ENCODE measurements around the gene ALKBH1.
"Not testable (repeated sequence)": the region's sequence is repeated elsewhere in the genome, so short reads cannot be mapped to it uniquely, and the experiment has no call there.

Gene ALKBH1

GRCh38 chr14:77673193-77673592 is 34.6 kb downstream of the ALKBH1 start:
- no peak for DNase-seq (ENCODE audit: low read depth in 2 of 2)

GRCh38 chr14:77667331-77667730 is 40.5 kb downstream of the ALKBH1 start:
- DNase-seq (ENCODE audit: low read depth in 2 of 2) = no peak

GRCh38 chr14:77663293-77663692 is 44.5 kb downstream of the ALKBH1 start:
- DNase-seq (ENCODE audit: low read depth in 2 of 2) = no peak

- not testable (repeated sequence) for DNase-seq (ENCODE audit: low read depth in 2 of 2)
Observed at GRCh38 chr14:77661562-77661961, 46.3 kb downstream of the ALKBH1 start.

GRCh38 chr14:77660754-77661153 is 47.1 kb downstream of the ALKBH1 start:
- DNase-seq (ENCODE audit: low read depth in 2 of 2) = no peak

GRCh38 chr14:77659831-77660230 is 48.0 kb downstream of the ALKBH1 start:
- DNase-seq (ENCODE audit: low read depth in 2 of 2) = no peak

- no peak for DNase-seq (ENCODE audit: low read depth in 2 of 2)
Observed at GRCh38 chr14:77657280-77657679, 50.5 kb downstream of the ALKBH1 start.

GRCh38 chr14:77654001-77654441 is 53.8 kb downstream of the ALKBH1 start:
- no peak for DNase-seq (ENCODE audit: low read depth in 2 of 2)

GRCh38 chr14:77649326-77649725 is 58.5 kb downstream of the ALKBH1 start:
- DNase-seq (ENCODE audit: low read depth in 2 of 2) = no peak

GRCh38 chr14:77648520-77649200 is 59.2 kb downstream of the ALKBH1 start:
- no peak for DNase-seq (ENCODE audit: low read depth in 2 of 2)

- DNase-seq (ENCODE audit: low read depth in 2 of 2) = no peak
Observed at GRCh38 chr14:77647853-77648252, 60.0 kb downstream of the ALKBH1 start.

- DNase-seq (ENCODE audit: low read depth in 2 of 2) = no peak
Observed at GRCh38 chr14:77646907-77647306, 60.9 kb downstream of the ALKBH1 start.

- DNase-seq (ENCODE audit: low read depth in 2 of 2) = no peak
Observed at GRCh38 chr14:77645520-77646230, 62.1 kb downstream of the ALKBH1 start.

- no peak for DNase-seq (ENCODE audit: low read depth in 2 of 2)
Observed at GRCh38 chr14:77642407-77642806, 65.4 kb downstream of the ALKBH1 start.

- peak; percentile 58 to 59 for DNase-seq (ENCODE audit: low read depth in 2 of 2)
Observed at GRCh38 chr14:77641534-77642341, 66.1 kb downstream of the ALKBH1 start.

- no peak for DNase-seq (ENCODE audit: low read depth in 2 of 2)
Observed at GRCh38 chr14:77640756-77641533, 66.9 kb downstream of the ALKBH1 start.

GRCh38 chr14:77638771-77639171 is 69.1 kb downstream of the ALKBH1 start:
- no peak for DNase-seq (ENCODE audit: low read depth in 2 of 2)

- not testable (repeated sequence) for DNase-seq (ENCODE audit: low read depth in 2 of 2)
Observed at GRCh38 chr14:77635869-77636268, 72.0 kb downstream of the ALKBH1 start.

- not testable (repeated sequence) for DNase-seq (ENCODE audit: low read depth in 2 of 2)
Observed at GRCh38 chr14:77635466-77635865, 72.4 kb downstream of the ALKBH1 start.

GRCh38 chr14:77630111-77630510 is 77.7 kb downstream of the ALKBH1 start:
- DNase-seq (ENCODE audit: low read depth in 2 of 2) = no peak

GRCh38 chr14:77625360-77625759 is 82.5 kb downstream of the ALKBH1 start:
- no peak for DNase-seq (ENCODE audit: low read depth in 2 of 2)

- DNase-seq (ENCODE audit: low read depth in 2 of 2) = no peak
Observed at GRCh38 chr14:77623201-77623600, 84.6 kb downstream of the ALKBH1 start.
